Parathyroid adenoma (tissue), 2 donors: ENCODE results near the gene NKTR.

Experiments used
- H2AFZ ChIP-seq: fragments of 300-600 bp; sonication (generic); one replicate; pipeline ENCODE4 v1.7.0; 2017; ENCODE audit warnings: antibody characterized with exemption, mild to moderate bottlenecking
- H3K27ac ChIP-seq: fragments of 300-600 bp; sonication (generic); one replicate; pipeline ENCODE4 v1.7.0; 2017
- H3K27me3 ChIP-seq: fragments of 300-600 bp; sonication (generic); one replicate; pipeline ENCODE4 v1.7.0; 2017; ENCODE audit warnings: low read length; ENCODE audit not compliant: control insufficient read depth, insufficient read depth
- H3K36me3 ChIP-seq: fragments of 300-600 bp; sonication (generic); one replicate; pipeline ENCODE4 v1.7.0; 2017; ENCODE audit warnings: low read length; ENCODE audit not compliant: control insufficient read depth, insufficient read depth
- H3K4me1 ChIP-seq: fragments of 300-600 bp; sonication (generic); one replicate; pipeline ENCODE4 v1.7.0; 2017; ENCODE audit warnings: control low read depth
- H3K4me2 ChIP-seq: fragments of 300-600 bp; sonication (generic); one replicate; pipeline ENCODE4 v1.7.0; 2017; ENCODE audit warnings: low read length
- H3K4me3 ChIP-seq: fragments of 300-600 bp; sonication (generic); one replicate; pipeline ENCODE4 v1.7.0; 2017; ENCODE audit warnings: low read depth, low read length
- H3K79me2 ChIP-seq: fragments of 300-600 bp; sonication (generic); one replicate; pipeline ENCODE4 v1.7.0; 2017; ENCODE audit warnings: control low read depth
- H3K9ac ChIP-seq: fragments of 300-600 bp; sonication (generic); one replicate; pipeline ENCODE4 v1.7.0; 2017; ENCODE audit warnings: mild to moderate bottlenecking
- H3K9me3 ChIP-seq: fragments of 300-600 bp; sonication (generic); one replicate; pipeline ENCODE4 v1.7.0; 2017; ENCODE audit warnings: low read length; ENCODE audit not compliant: control insufficient read depth
- TF ChIP-seq, protein P1 (sequence below): fragments of 300-600 bp; sonication (generic); IDR thresholded peaks from one replicate; pipeline ENCODE4 v1.7.0; 2017; ENCODE audit warnings: antibody characterized with exemption, mild to moderate bottlenecking
- donor health status: primary hyperparathyroidism.

The NKTR gene

DNA sequence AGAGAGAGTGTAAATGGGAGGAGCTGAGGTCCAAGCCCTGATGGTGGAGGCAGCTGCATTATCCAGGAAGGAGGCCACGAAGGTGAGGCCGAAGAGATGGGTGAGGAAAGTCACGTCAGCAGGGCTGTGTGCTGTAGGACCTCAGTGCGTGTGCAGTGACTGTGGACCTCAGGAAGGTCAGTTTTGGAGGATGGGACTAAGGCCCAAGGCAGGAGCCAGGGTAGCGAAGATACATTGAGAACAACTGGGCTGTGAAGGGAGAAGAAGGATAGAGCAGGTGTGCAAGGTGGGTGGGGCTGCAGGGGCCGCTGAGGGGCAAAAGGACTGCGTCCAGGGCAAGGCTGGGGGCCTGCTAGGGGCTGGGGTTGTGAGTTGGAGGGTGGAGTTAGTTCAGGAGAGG, 89.7 kb downstream of the NKTR start:
- H3K27ac ChIP-seq: no peak overlapping the region
- H3K9ac ChIP-seq: no peak overlapping the region
- H3K4me3 ChIP-seq: no peak overlapping the region
- H3K9me3 ChIP-seq: no peaks in the 10 kb centered on the region
- no peak overlapping the region for H2AFZ ChIP-seq
- H3K27me3 ChIP-seq: no peaks in the 10 kb centered on the region
- H3K36me3 ChIP-seq: no peaks in the 10 kb centered on the region
- H3K4me2 ChIP-seq: no peak overlapping the region
- TF ChIP-seq, protein P1, sequence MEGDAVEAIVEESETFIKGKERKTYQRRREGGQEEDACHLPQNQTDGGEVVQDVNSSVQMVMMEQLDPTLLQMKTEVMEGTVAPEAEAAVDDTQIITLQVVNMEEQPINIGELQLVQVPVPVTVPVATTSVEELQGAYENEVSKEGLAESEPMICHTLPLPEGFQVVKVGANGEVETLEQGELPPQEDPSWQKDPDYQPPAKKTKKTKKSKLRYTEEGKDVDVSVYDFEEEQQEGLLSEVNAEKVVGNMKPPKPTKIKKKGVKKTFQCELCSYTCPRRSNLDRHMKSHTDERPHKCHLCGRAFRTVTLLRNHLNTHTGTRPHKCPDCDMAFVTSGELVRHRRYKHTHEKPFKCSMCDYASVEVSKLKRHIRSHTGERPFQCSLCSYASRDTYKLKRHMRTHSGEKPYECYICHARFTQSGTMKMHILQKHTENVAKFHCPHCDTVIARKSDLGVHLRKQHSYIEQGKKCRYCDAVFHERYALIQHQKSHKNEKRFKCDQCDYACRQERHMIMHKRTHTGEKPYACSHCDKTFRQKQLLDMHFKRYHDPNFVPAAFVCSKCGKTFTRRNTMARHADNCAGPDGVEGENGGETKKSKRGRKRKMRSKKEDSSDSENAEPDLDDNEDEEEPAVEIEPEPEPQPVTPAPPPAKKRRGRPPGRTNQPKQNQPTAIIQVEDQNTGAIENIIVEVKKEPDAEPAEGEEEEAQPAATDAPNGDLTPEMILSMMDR: no peak
- no peaks in the 10 kb centered on the region for H3K79me2 ChIP-seq
- H3K4me1 ChIP-seq: peaks cover 7% of the 10 kb centered on the region

DNA sequence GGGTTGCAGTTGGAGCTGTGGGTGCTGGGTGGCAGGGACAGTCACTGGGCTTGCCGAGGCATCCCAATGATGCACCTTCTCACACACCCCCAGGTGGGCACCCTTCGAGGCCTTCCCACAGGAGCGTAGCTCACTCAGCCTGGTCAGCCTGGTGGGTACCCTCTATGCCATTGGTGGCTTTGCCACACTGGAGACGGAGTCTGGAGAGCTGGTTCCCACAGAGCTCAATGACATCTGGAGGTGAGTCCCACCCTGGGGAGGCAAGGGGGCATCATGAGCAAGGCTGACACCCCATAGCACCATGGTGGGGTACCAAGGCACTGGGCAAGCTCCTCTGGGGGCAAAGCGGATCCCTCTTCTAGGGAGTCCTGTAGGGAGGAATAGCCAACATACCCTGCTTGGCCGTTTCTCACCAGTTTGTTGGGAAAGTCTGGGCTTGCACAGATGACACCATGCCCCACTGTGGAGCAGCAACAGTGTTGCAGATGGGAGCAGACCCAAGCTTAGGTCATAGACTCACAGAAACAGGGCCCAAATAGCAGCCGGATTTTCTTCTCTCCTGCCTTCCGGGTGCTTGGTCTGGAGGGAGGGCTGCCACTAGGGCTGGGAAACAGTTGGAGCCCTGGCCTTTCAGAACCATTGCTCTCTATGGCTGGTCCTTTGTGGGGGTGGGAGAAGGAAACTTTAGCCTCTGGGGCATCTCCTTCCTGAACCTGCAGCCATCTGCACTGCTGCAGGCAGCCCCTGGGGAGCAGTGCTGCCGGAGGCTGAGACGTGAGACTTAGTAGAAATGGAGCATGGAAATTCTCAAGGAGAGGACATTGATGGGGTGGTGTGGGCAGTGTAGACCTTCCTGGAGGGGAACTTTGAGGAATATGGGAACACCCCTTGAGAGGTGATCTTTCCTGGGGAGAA, 90.5 kb downstream of the NKTR start:
- Histone ChIP-seq H3K9me3 (no peaks in the 10 kb centered on the region), H3K27me3 (no peaks in the 10 kb centered on the region), H3K4me2 (no peak overlapping the region), H3K27ac (no peak overlapping the region), H3K36me3 (no peaks in the 10 kb centered on the region), H3K9ac (no peak overlapping the region), H2AFZ (no peak overlapping the region), H3K4me1 (peaks cover 4% of the 10 kb centered on the region), H3K4me3 (no peak overlapping the region), H3K79me2 (no peaks in the 10 kb centered on the region)
- TF ChIP-seq, protein P1: no peak

GRCh38 chr3:42691816-42692666, 91.6 kb downstream of the NKTR start:
- no peak overlapping the region for H3K4me3 ChIP-seq
- peaks cover 3% of the 10 kb centered on the region for H3K4me1 ChIP-seq
- H3K9me3 ChIP-seq: no peaks in the 10 kb centered on the region
- no peaks in the 10 kb centered on the region for H3K27me3 ChIP-seq
- H3K79me2 ChIP-seq: no peaks in the 10 kb centered on the region
- no peak overlapping the region for H3K9ac ChIP-seq
- no peak overlapping the region for H3K4me2 ChIP-seq
- H3K27ac ChIP-seq: no peak overlapping the region
- no peak overlapping the region for H2AFZ ChIP-seq
- TF ChIP-seq, protein P1: no peak
- no peaks in the 10 kb centered on the region for H3K36me3 ChIP-seq

- H3K9me3 ChIP-seq: no peaks in the 10 kb centered on the region
- no peak overlapping the region for H3K4me2 ChIP-seq
- no peak overlapping the region for H3K9ac ChIP-seq
- TF ChIP-seq, protein P1: no peak
- H3K27me3 ChIP-seq: no peaks in the 10 kb centered on the region
- H3K36me3 ChIP-seq: no peaks in the 10 kb centered on the region
- H2AFZ ChIP-seq: no peak overlapping the region
- no peak overlapping the region for H3K4me3 ChIP-seq
- no peaks in the 10 kb centered on the region for H3K79me2 ChIP-seq
- no peak overlapping the region for H3K27ac ChIP-seq
- peaks cover 3% of the 10 kb centered on the region for H3K4me1 ChIP-seq
These were observed 92.4 kb downstream of the NKTR start for GRCh38 chr3:42692667-42693529.
